ENCODE results near the gene SLC22A4. TPM values are rescaled to one million over a fixed set of nuclear protein-coding genes. Genes with fewer than 3 reads are reported as not detected.

The SLC22A4 gene
- polyA plus RNA-seq, 2 of the 4 experiments (the other 2 are of a cell fraction), result 3.2 to 4.6 TPM

- Histone ChIP-seq H3K4me3 (no peak overlapping the region), H3K9me3 (no peaks in the 10 kb centered on the region), H3K4me2 (no peak overlapping the region), H3K27ac (peak overlapping the region in 1 of 2 experiments; percentile 92; a peak in 2 of 6 replicates), H3K4me1 (peaks cover 49% of the 10 kb centered on the region)
- ATAC-seq (no peak), FAIRE-seq (no peak), DNase-seq (ENCODE audit: low read depth in 1 of 2, low spot score in 1 of 2) (no peak)
- ChIA-PET CTCF (interaction anchor here (0.8 to 9.4 kb wide), 13 partner anchors 9 to 435 kb away, joined by 3 to 98 read pairs (median 7); partner anchors contain the start of genes IRF1, SLC22A4 and SLC22A5), POLR2A (no interaction called here)
- WGBS (ENCODE audit: missing lambda C conversion rate), result 96% methylated on average over 5 of the region's 5 CpGs
- TF ChIP-seq EHF (CRISPR knock-in tag; IDR thresholded peaks at IDR 0.05) (no peak), SREBF2 (IDR thresholded peaks at IDR 0.05) (no peak), HOXA7 (CRISPR knock-in tag; IDR thresholded peaks at IDR 0.05) (no peak), ESRRA (IDR thresholded peaks at IDR 0.05; ENCODE audit: borderline replicate concordance, low read length) (no peak), RAD21 (conservative IDR thresholded peaks at IDR 0.05 in 1 of 2, IDR thresholded peaks at IDR 0.05 in 1 of 2) (no peak), NPAS2 (CRISPR knock-in tag; IDR thresholded peaks at IDR 0.05; ENCODE audit: borderline replicate concordance) (no peak), RNF2 (IDR thresholded peaks at IDR 0.05; ENCODE audit: borderline replicate concordance, low read depth) (no peak), FOXS1 (CRISPR knock-in tag; IDR thresholded peaks at IDR 0.05) (no peak), NR3C1 (IDR thresholded peaks at IDR 0.05) (no peak), EHMT2 (IDR thresholded peaks at IDR 0.05; ENCODE audit: low read depth) (no peak), RFX5 (IDR thresholded peaks at IDR 0.05) (no peak), JUNB (IDR thresholded peaks at IDR 0.05) (no peak), PHF8 (IDR thresholded peaks at IDR 0.05; ENCODE audit: borderline replicate concordance, low read depth) (no peak), FOSL2 (IDR thresholded peaks at IDR 0.05) (no peak), FOSL2 (CRISPR knock-in tag; IDR thresholded peaks at IDR 0.05) (no peak), NFE2L2 (conservative IDR thresholded peaks at IDR 0.05; ENCODE audit: low read length) (no peak), ZSCAN20 (CRISPR knock-in tag; IDR thresholded peaks at IDR 0.05) (no peak)
- TF ChIP-seq, protein P1, sequence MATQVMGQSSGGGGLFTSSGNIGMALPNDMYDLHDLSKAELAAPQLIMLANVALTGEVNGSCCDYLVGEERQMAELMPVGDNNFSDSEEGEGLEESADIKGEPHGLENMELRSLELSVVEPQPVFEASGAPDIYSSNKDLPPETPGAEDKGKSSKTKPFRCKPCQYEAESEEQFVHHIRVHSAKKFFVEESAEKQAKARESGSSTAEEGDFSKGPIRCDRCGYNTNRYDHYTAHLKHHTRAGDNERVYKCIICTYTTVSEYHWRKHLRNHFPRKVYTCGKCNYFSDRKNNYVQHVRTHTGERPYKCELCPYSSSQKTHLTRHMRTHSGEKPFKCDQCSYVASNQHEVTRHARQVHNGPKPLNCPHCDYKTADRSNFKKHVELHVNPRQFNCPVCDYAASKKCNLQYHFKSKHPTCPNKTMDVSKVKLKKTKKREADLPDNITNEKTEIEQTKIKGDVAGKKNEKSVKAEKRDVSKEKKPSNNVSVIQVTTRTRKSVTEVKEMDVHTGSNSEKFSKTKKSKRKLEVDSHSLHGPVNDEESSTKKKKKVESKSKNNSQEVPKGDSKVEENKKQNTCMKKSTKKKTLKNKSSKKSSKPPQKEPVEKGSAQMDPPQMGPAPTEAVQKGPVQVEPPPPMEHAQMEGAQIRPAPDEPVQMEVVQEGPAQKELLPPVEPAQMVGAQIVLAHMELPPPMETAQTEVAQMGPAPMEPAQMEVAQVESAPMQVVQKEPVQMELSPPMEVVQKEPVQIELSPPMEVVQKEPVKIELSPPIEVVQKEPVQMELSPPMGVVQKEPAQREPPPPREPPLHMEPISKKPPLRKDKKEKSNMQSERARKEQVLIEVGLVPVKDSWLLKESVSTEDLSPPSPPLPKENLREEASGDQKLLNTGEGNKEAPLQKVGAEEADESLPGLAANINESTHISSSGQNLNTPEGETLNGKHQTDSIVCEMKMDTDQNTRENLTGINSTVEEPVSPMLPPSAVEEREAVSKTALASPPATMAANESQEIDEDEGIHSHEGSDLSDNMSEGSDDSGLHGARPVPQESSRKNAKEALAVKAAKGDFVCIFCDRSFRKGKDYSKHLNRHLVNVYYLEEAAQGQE (IDR thresholded peaks at IDR 0.05), result no peak
These were observed 89.8 kb downstream of the SLC22A4 start for GRCh38 chr5:132383984-132384383.

DNA sequence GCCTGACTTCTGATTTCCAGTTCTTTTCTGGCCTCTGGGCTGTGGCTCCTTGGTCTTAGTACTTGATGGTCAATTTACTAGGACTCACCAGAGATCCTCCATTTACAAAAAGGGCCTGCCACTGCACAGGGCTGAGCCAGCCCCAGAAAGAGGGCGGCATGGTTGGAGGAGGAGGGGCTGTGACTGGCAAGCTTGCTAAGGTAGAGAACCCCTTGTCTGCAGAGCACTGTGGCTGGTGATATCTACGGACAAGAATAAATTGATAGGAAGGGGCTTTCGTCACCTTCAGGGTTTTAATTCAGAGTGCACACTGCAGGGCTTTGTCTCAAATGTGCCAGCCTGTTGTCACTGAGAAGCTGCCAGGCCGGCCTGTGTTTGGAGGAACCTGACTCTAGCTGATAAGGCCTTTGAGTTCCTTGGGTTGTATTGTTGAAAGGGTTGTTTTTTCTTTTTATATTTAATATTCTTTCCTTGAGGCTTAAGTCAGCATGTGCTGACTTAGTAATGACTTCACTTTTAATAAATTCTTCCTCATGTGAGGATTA, 90.4 kb downstream of the SLC22A4 start:
- Histone ChIP-seq H3K27ac (peak overlapping the region; percentile 92 to 94; a peak in 4 of 6 replicates), H3K4me2 (no peak overlapping the region), H3K4me1 (peaks cover 55% of the 10 kb centered on the region), H3K9me3 (no peaks in the 10 kb centered on the region), H3K4me3 (no peak overlapping the region)
- 91% methylated on average over 4 of the region's 4 CpGs for WGBS (ENCODE audit: missing lambda C conversion rate)
- no peak for ATAC-seq
- CTCF ChIA-PET, result interaction anchor here (0.8 to 9.4 kb wide), 15 partner anchors 9 to 435 kb away, joined by 3 to 98 read pairs (median 7); partner anchors contain the start of genes IRF1, SLC22A4 and SLC22A5
- no peak for DNase-seq (ENCODE audit: low read depth in 1 of 2, low spot score in 1 of 2)
- no peak for TF ChIP-seq RCOR1 (IDR thresholded peaks at IDR 0.05; ENCODE audit: low read depth, low read length)
- no peak for TF ChIP-seq EHMT2 (IDR thresholded peaks at IDR 0.05; ENCODE audit: low read depth)
- TF ChIP-seq RNF2 (IDR thresholded peaks at IDR 0.05; ENCODE audit: borderline replicate concordance, low read depth), result no peak
- TF ChIP-seq CHD4 (IDR thresholded peaks at IDR 0.05; ENCODE audit: borderline replicate concordance), result no peak
- TF ChIP-seq SMC3 (IDR thresholded peaks at IDR 0.05), result no peak
- no peak for TF ChIP-seq HES2 (IDR thresholded peaks at IDR 0.05)
- TF ChIP-seq POLR2A (IDR thresholded peaks at IDR 0.05; ENCODE audit: low read length), result no peak
- no peak for TF ChIP-seq FOXS1 (CRISPR knock-in tag; IDR thresholded peaks at IDR 0.05)
- TF ChIP-seq, protein P2, sequence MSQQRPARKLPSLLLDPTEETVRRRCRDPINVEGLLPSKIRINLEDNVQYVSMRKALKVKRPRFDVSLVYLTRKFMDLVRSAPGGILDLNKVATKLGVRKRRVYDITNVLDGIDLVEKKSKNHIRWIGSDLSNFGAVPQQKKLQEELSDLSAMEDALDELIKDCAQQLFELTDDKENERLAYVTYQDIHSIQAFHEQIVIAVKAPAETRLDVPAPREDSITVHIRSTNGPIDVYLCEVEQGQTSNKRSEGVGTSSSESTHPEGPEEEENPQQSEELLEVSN (IDR thresholded peaks at IDR 0.05; ENCODE audit: borderline replicate concordance, low read depth), result no peak
- TF ChIP-seq, protein P3, sequence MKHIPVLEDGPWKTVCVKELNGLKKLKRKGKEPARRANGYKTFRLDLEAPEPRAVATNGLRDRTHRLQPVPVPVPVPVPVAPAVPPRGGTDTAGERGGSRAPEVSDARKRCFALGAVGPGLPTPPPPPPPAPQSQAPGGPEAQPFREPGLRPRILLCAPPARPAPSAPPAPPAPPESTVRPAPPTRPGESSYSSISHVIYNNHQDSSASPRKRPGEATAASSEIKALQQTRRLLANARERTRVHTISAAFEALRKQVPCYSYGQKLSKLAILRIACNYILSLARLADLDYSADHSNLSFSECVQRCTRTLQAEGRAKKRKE (CRISPR knock-in tag; IDR thresholded peaks at IDR 0.05; ENCODE audit: low read depth), result no peak
- TF ChIP-seq BCL3 (IDR thresholded peaks at IDR 0.05), result no peak
- no peak for TF ChIP-seq NR3C1 (IDR thresholded peaks at IDR 0.05)
- TF ChIP-seq SREBF2 (IDR thresholded peaks at IDR 0.05), result no peak
- no peak for TF ChIP-seq NPAS2 (CRISPR knock-in tag; IDR thresholded peaks at IDR 0.05; ENCODE audit: borderline replicate concordance)
- no peak for TF ChIP-seq HOXA7 (CRISPR knock-in tag; IDR thresholded peaks at IDR 0.05)
- no peak for TF ChIP-seq EP300 (IDR thresholded peaks at IDR 0.05)
- FAIRE-seq, result no peak
- POLR2A ChIA-PET, result no interaction called here

Data from A549 (cell line).